Sigmoid colon (tissue), 7 donors: ENCODE data around the gene IKBKE. TPM values are rescaled to one million over a fixed set of nuclear protein-coding genes. Genes with fewer than 3 reads are reported as not detected.

Source experiments
- DNase-seq: peaks from one replicate; pipeline ENCODE4 v3.0.0-alpha.2; 2019
- H3K27ac ChIP-seq, 4 donors: fragments of 200-600 bp; sonication (generic); one replicate each; pipeline ENCODE4 v1.5.1; 2016 to 2019; ENCODE audit warnings: mild to moderate bottlenecking in 1 of 4
- H3K27me3 ChIP-seq, 3 donors: fragments of 200-600 bp; sonication (generic); one replicate each; pipeline ENCODE4 v1.5.1; 2019; ENCODE audit warnings: mild to moderate bottlenecking in 1 of 3
- H3K36me3 ChIP-seq, 4 donors: fragments of 200-600 bp; sonication (generic); one replicate each; pipeline ENCODE4 v1.5.1; 2016 to 2019
- H3K4me1 ChIP-seq, 4 donors: fragments of 200-600 bp; sonication (generic); one replicate each; pipeline ENCODE4 v1.5.1; 2017 to 2019
- H3K4me3 ChIP-seq, 4 donors: fragments of 200-600 bp; sonication (generic); one replicate each; pipeline ENCODE4 v1.5.1; 2017 to 2019; ENCODE audit warnings: mild to moderate bottlenecking in 2 of 4, moderate library complexity in 1 of 4
- H3K9me3 ChIP-seq, 4 donors: fragments of 200-600 bp in 3 of 4; sonication (generic) in 3 of 4; one replicate each; pipeline versions ENCODE4 v1.5.1 to v1.6.1; 2013 to 2019
- CTCF ChIP-seq, 4 experiments: fragments of 450-650 bp in 3 of 4; fragments of 200-600 bp in 1 of 4; IDR thresholded peaks; one replicate each; pipeline ENCODE4 v1.5.1; 2016 to 2019; ENCODE audit warnings: antibody characterized with exemption in 4 of 4, mild to moderate bottlenecking in 3 of 4, moderate library complexity in 2 of 4
- EP300 ChIP-seq, 4 donors: sonication (generic); formaldehyde crosslinking; IDR thresholded peaks; one replicate each; pipeline ENCODE4 v1.6.1; 2017; ENCODE audit warnings: antibody characterized with exemption in 4 of 4
- POLR2A ChIP-seq, 2 donors: fragments of 450-650 bp; IDR thresholded peaks; one replicate each; pipeline ENCODE4 v1.6.1; 2016; ENCODE audit warnings: antibody characterized with exemption in 2 of 2, mild to moderate bottlenecking in 2 of 2, moderate library complexity in 2 of 2
- POLR2AphosphoS5 ChIP-seq, 4 donors: sonication (generic); formaldehyde crosslinking; IDR thresholded peaks; one replicate each; pipeline ENCODE4 v1.6.1; 2017; ENCODE audit warnings: antibody characterized with exemption in 4 of 4
- WGBS, 2 donors: extraction: QIAGEN DNeasy Blood & Tissue Kit; methylation state at CpG; one replicate each; pipeline ENCODE4 v1.1.7; 2013; 5-methylcytosine and 5-hydroxymethylcytosine counted together
- intact Hi-C: fragments of 100-400 bp; cut with DNase I; formaldehyde crosslinking; loops from one replicate; pipeline ENCODE4 v1.15.1; 2023
- polyA plus RNA-seq, 3 donors: library from polyadenylated mRNA; stranded (reverse); fragments of 200-250 nt; gene quantifications; one replicate each; pipeline ENCODE4 v1.2.3, GENCODE V29; 2013
- total RNA-seq, 4 donors: library from RNA; depleted of rRNA; stranded (reverse); fragments of >200 nt; gene quantifications; one replicate each; pipeline ENCODE4 v1.1.0, GENCODE V29; 2016
- donor health status: healthy with polysubstance abuse.
- donor health status: Bipolar disorder and iron deficiency.
- donor health status: healthy.

IKBKE gene
- total and polyA plus RNA-seq, 7 donors, result 1.6 to 23.2 (median 3.2) TPM

- intact Hi-C loops, result no loop called here
- Histone ChIP-seq H3K27me3 (no peaks in the 10 kb centered on the region), H3K36me3 (no peaks in the 10 kb centered on the region), H3K4me1 (no peaks in the 10 kb centered on the region), H3K27ac (no peak overlapping the region), H3K4me3 (no peak overlapping the region), H3K9me3 (no peaks in the 10 kb centered on the region)
- DNase-seq, result peak; percentile 42
- TF ChIP-seq CTCF (IDR thresholded peaks at IDR 0.05) (no peak), EP300 (IDR thresholded peaks at IDR 0.05) (no peak), POLR2AphosphoS5 (IDR thresholded peaks at IDR 0.05) (no peak), POLR2A (IDR thresholded peaks at IDR 0.05) (no peak)
- 90 to 94% methylated on average over 3 of the region's 3 CpGs for WGBS, 2 donors
Measured at GRCh38 chr1:206534552-206534951, 64.3 kb downstream of the IKBKE start.

GRCh38 chr1:206535853-206536188, 65.5 kb downstream of the IKBKE start:
- no peak for TF ChIP-seq CTCF (IDR thresholded peaks at IDR 0.05)
- no peak overlapping the region for H3K4me3 ChIP-seq
- intact Hi-C loops, result no loop called here
- no peak overlapping the region for H3K27ac ChIP-seq
- H3K36me3 ChIP-seq, result no peaks in the 10 kb centered on the region
- H3K4me1 ChIP-seq, result peaks cover 0 to 10% (median 8%) of the 10 kb centered on the region in 4 donors
- 22 to 61% methylated on average over 6 of the region's 6 CpGs for WGBS, 2 donors
- H3K9me3 ChIP-seq, result no peaks in the 10 kb centered on the region
- no peaks in the 10 kb centered on the region for H3K27me3 ChIP-seq
- peak; percentile 35 for DNase-seq

DNA sequence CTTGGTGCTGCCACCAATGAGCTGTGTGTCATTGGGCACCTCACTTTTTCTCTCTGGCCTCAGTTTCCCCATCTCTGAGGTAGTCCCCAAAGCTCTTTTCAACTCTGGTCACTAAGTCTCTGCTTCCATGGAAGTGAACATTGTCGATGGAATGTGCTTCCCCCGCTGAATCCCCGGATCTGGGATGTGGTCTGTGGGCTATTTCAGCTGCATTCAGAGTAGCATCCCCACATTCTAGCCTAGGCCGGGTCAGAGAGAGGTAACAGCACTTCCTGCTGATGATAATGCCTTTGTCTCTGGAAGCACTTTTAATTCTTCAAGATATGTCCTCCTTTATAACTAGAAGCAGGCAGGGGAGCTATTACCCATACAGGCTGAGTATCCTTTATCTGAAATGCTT, 66.9 kb downstream of the IKBKE start:
- H3K4me1 ChIP-seq, result peaks cover 0 to 10% (median 8%) of the 10 kb centered on the region in 4 donors
- no peak for TF ChIP-seq POLR2AphosphoS5 (IDR thresholded peaks at IDR 0.05)
- no peak for TF ChIP-seq POLR2A (IDR thresholded peaks at IDR 0.05)
- TF ChIP-seq EP300 (IDR thresholded peaks at IDR 0.05), result no peak
- no peak for TF ChIP-seq CTCF (IDR thresholded peaks at IDR 0.05)
- H3K27ac ChIP-seq, result no peak overlapping the region
- H3K4me3 ChIP-seq, result no peak overlapping the region
- no peaks in the 10 kb centered on the region for H3K36me3 ChIP-seq
- no peaks in the 10 kb centered on the region for H3K27me3 ChIP-seq
- intact Hi-C loops, result no loop called here
- H3K9me3 ChIP-seq, result no peaks in the 10 kb centered on the region
- DNase-seq, result no peak
- 85 to 86% methylated on average over 4 of the region's 4 CpGs for WGBS, 2 donors

GRCh38 chr1:206538086-206538770, 68.0 kb downstream of the IKBKE start:
- Histone ChIP-seq H3K9me3 (no peaks in the 10 kb centered on the region), H3K27ac (no peak overlapping the region), H3K4me3 (no peak overlapping the region), H3K4me1 (peaks cover 0 to 10% (median 8%) of the 10 kb centered on the region in 4 donors), H3K36me3 (no peaks in the 10 kb centered on the region), H3K27me3 (no peaks in the 10 kb centered on the region)
- WGBS, 2 donors, result 71 to 84% methylated on average over 6 of the region's 6 CpGs
- DNase-seq, result no peak
- intact Hi-C loops, result no loop called here
- TF ChIP-seq CTCF (IDR thresholded peaks at IDR 0.05) (no peak), POLR2A (IDR thresholded peaks at IDR 0.05) (no peak), EP300 (IDR thresholded peaks at IDR 0.05) (no peak)
